GM19351 (cell line): ENCODE data around the gene TGM4.
"Not testable (repeated sequence)": the region's sequence is repeated elsewhere in the genome, so short reads cannot be mapped to it uniquely, and the experiment has no call there.

ENCODE experiments used
- ATAC-seq: cut with Tn5 transposase; IDR thresholded peaks from one replicate; pipeline ENCODE4 v1.9.1; 2021; ENCODE audit warnings: mild to moderate bottlenecking, moderate library complexity; ENCODE audit not compliant: unreplicated experiment

TGM4 gene

DNA sequence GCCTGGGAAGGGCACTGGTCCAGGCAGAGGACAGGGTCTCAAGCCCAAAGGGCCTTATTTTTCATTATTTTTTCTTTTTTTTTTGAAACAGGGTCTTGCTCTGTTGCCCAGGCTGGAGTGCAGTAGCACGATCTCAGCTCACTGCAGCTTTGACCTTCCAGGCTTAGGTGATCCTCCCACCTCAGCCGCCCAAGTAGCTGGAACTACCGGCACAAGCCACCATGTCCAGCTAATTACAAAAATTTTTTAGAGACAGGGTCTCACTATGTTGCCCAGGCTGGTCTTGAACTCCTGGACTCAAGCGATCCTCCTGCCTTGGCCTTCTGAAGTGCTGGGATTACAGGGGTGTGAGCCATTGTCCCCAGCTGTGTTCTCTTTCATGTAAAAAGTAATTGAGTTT is 75.4 kb downstream of the TGM4 start:
- ATAC-seq, result not testable (repeated sequence)

DNA sequence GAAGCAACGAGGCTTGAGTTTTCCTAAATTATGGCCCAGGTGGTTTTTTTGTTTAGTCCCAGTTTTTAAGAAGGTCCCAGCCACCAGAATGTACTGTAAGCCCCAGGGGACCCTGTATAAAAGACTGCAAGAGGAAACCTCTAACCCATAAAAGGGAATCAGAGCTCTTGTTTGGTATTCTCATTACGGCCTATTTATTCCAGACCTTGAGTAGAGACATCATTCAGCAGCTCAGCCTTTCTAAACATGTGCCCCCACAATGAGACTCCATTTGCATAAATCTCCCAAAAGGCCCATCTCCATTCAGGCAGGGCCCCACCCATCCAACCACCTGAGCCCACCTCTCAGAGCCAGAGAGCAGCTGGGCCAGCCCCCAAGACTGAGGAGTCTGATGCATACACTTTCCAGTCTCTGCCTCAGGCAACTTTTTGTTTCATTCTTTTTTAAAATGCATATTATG is 75.9 kb downstream of the TGM4 start:
- no peak for ATAC-seq

DNA sequence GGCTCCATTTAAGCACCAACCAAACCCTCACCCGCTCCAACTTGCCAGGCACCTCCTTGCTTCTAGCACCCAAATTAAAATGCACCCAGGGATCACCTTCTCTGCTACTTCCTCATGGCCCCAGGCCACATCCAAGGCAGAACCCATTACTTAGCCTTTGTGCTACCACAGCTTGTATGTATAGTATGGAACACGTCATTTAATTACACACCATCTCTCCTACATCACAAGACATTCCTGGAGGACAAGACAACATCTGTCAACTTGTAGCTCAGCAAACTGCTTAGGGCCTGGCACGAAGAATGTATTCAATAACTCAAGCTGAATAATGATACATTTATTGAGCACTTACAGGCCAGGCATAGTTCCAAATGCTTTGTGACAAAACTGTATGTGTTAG is 78.3 kb downstream of the TGM4 start:
- ATAC-seq, result no peak

DNA sequence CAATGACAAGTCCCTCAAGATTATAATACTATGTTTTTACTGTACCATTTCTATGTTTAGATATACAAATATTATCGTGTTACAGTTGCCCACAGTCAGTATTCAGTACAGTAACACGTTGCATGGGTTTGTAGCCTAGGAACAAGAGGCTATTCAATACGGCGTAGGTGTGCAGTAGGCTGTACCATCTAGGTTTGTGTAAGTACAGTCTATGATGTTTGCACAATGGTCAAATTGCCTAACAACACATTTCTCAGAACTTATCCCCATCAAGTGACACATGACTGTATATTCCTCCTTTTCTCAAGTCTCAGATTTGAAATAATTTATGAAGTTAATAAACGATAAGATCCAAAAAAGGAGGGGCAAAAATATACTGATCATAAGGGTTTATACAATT is 79.9 kb downstream of the TGM4 start:
- ATAC-seq, result no peak

DNA sequence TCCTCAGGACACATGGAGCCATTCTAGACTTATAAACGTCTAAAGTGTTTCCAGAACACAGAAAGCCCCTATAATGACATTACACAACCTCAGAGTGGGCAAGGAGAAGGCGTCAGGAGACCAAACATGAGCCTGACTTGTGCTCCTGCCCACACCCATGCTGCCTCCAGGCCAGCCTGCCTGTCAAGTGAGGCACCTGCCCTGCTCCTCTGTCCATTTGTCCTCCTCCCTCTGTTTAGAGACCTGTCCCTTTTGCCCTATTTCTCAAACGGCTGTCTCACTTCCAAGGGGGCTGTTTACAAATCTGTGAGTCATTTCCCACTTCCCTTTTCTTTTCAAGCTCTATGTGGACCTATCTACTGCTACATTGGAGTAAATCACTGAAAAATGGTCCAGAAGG is 80.6 kb downstream of the TGM4 start:
- ATAC-seq, result no peak

DNA sequence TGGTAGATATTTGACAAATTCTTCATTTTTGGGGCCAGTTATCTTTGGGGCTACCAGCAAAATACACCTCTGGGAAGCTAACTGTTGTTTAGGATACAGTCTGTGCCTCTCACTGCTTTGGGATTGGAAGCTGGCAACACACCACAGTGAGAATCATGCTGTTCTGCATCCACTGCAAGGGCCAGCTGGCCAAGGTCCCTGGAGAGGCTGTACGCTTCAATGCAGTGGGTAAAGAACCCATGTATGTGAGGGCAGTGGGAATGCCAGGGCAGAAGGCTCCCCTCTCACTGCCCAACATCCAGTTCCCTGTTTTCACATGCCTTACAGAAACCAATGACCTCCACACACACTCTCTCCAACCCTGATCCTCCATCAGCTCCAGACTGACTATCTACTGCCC is 81.5 kb downstream of the TGM4 start:
- no peak for ATAC-seq

DNA sequence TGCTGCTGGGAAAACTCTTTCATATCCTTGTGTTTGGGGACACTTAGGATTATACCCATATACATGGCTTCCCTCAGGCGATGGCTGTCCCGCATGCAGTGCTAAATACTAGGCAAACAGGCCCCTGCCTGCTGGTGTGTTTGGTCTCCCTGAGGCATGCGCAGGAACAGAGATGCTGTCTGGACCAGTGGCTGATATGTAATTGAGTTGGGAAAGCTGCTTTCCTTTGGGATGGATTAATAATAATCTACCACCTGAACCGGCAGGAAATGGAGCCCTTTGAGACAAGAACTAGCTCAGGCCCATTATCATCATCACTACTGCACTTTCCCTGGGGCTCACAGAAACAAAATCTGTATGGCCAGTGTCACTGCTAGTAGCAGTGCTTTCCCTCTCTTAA is 83.6 kb downstream of the TGM4 start:
- ATAC-seq, result no peak

DNA sequence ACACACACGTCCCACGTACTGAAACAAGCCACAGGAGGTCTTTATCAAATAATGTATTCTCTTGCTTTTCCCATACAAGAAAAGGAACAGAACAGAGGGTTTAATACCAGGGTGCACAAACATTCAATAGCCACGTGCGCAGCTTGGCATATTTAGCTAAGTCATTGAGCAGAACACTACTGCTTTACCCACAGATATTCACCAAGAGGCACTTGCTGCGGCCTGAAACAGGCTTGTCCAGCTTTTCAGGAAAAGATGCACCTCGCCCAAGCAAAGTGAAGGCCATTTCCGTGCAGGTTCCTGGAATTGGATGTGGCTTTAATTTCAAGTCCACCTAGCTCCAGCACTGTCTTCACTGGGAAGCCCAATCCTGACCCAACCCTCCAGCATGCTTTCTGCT is 84.0 kb downstream of the TGM4 start:
- ATAC-seq, result no peak

DNA sequence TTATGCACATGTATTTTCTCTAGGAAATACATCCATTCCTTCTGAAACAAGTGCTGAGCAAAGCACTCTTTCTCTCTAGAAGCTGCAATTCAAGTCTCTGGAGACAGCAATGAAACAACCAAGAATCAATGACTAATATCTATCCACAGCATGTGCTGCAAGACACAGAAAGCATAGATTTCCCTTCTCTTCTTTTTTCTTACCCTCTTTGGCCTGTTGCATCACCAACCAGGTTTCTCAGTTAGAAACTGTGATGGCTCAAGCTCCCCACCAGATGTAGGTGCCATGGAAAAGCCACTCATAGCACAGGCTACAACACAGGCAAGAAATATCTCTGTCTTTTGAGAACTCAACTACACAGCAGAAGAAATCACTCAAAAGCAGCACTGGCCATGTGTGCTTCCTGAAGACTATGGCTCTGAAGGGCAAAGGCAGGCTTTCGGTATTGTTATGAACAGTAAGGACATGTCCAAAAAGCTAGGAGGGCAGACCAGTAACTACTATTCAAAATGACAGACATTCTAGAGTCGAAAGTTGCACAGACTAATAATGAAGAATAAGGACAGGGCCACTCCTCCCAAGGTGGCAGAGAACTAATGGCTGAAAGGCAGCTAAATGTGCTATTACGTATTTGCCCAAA is 86.1 kb downstream of the TGM4 start:
- peak; percentile 68 for ATAC-seq

DNA sequence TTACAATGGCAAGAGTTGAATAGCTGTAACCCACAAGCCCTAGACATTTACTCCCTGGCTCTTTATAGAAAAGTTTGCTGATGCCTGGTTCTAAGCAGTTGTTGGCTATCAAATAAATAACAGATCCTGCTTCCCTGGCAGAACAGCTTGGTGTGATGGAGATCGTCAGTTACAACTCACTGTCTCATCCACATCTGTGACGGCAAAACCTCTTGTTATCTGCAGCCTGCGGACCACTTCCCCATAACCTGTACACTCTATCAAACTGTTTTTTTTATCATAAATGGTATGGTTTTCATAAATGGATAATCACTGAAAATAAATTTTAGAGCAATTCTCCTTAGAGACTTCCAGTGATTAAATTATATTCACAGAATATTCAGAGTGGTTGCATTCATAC is 87.5 kb downstream of the TGM4 start:
- no peak for ATAC-seq

DNA sequence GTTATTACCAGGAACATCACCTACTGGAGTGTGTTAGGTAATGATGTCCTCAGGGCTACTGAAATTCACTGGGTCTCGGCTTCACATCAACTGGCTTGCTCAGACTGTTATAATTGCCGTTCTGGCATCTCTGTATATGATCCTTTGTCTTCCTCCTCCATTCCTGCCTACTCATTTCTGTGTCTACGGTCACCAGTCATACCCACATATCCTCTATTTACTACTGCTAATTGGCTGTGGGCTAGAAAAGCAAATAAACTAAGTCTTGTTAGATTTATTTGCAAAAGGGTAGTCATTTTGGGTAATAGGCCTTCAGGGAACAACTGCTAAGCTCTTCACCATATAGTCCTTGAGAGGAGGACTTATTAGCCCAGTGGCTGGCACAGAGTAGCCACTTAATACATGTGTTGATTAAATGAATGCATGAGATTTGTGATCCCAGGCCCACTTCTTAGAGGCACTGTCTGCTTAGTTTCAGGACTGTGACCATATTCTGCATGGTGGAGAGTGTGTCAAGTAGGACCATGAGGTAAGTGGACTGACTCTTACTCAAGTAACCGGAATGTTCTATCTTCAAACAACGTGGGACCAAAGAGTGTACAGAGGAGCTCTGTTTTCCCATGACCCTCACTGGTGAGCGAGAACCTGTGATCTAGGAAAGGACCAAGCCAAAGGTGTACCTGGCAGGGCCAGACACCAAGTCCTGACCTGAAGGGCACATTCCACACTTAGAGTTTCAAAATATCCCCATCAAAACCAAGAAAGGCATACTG is 88.4 kb downstream of the TGM4 start:
- no peak for ATAC-seq

DNA sequence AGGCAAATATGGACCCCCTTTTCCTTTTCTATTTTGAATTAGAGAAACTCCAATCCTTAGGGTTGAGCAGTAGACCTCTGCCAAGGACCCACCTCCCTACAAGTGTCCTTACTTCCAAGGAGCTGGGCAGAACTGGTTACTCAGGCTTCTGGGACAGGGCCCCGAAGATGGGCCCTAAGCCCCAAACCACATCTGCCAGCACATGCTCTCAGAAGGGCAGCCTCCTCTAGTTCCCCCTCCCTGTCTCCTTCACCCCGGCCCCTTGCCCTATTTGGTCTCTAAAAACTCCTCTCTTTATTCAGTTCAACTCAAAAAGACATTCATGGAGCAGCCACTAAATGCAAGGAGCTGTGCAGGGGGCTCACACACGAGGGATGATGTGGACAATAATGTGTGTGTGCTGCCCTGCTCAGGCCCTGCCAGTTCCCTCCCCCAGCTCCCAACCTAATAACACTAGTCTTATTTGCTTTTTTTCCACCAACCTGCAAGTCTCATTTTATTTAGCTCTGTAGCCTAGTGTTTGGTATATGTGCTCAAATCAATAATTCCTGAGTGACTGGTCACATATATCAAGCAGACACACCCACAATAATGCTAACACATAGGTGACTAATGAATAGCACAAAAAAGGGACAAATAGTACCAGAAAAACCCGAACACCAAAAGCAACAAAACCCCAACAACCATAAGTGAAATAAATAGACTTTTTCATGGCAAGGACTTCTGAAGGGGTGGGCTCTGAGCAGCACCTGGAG is 89.3 kb downstream of the TGM4 start:
- no peak for ATAC-seq
